Urinary bladder (tissue), 4 donors: ENCODE measurements around the gene FOXP2. TPM values are rescaled to one million over a fixed set of nuclear protein-coding genes. Genes with fewer than 3 reads are reported as not detected.

Source experiments
- DNase-seq: peaks from one replicate; pipeline ENCODE4 v3.0.0-alpha.2; 2015; ENCODE audit errors: extremely low spot score
- H3K27ac ChIP-seq: one replicate; pipeline ENCODE4 v1.5.1; 2013; ENCODE audit warnings: low read depth, mild to moderate bottlenecking, moderate library complexity
- H3K36me3 ChIP-seq: one replicate; pipeline ENCODE4 v1.6.1; 2013; ENCODE audit warnings: mild to moderate bottlenecking, moderate library complexity; ENCODE audit not compliant: insufficient read depth
- H3K4me1 ChIP-seq: one replicate; pipeline ENCODE4 v1.6.1; 2013; ENCODE audit warnings: mild to moderate bottlenecking, moderate library complexity; ENCODE audit not compliant: insufficient read depth
- H3K4me3 ChIP-seq: one replicate; pipeline ENCODE4 v1.5.1; 2013; ENCODE audit warnings: low read depth, low read length
- WGBS: extraction: QIAGEN DNeasy Blood & Tissue Kit; methylation state at CpG from one replicate; pipeline ENCODE4 v1.1.7; 2013; 5-methylcytosine and 5-hydroxymethylcytosine counted together
- polyA plus RNA-seq: library from polyadenylated mRNA; stranded (reverse); fragments of 200-250 nt; gene quantifications from one replicate; pipeline ENCODE4 v1.2.3, GENCODE V29; 2013
- total RNA-seq: library from RNA; depleted of rRNA; stranded (reverse); fragments of >200 nt; gene quantifications from one replicate; pipeline ENCODE4 v1.2.3, GENCODE V29; 2014
- donor health status: healthy with polysubstance abuse.
- donor health status: healthy.

Gene FOXP2
- total and polyA plus RNA-seq, 2 donors, result 13.8 to 85.2 TPM

- no peaks in the 10 kb centered on the region for H3K36me3 ChIP-seq
- no peak overlapping the region for H3K4me3 ChIP-seq
- DNase-seq, result no peak
- no peaks in the 10 kb centered on the region for H3K4me1 ChIP-seq
- H3K27ac ChIP-seq, result no peak overlapping the region
- 87% methylated on average over 2 of the region's 2 CpGs for WGBS
Measured at GRCh38 chr7:114671563-114672123, 257.0 kb downstream of the FOXP2 start.

DNA sequence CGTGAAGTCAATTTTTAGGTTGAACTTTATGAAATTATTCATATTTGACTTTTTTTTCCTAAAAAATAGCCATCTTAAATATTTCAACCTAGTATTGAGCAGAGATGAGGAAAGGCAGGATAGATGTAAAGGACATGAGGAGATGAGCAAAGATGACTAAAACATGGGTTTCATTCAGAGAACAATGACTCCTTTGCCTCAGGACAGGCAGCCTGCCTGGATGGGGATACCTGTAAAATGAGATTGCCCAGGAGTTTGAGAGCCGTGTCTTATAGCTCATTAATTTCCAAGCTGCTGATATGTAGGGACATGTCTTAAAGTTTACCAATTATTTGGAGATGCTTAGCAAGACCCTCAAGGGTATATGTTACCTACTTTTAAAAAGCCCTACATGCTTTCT, 263.5 kb downstream of the FOXP2 start:
- Histone ChIP-seq H3K4me3 (no peak overlapping the region), H3K27ac (no peak overlapping the region), H3K36me3 (no peaks in the 10 kb centered on the region), H3K4me1 (no peaks in the 10 kb centered on the region)
- DNase-seq, result no peak
- WGBS, result 93% methylated on average over 2 of the region's 2 CpGs

- Histone ChIP-seq H3K4me1 (no peaks in the 10 kb centered on the region), H3K36me3 (no peaks in the 10 kb centered on the region), H3K4me3 (no peak overlapping the region), H3K27ac (no peak overlapping the region)
- no peak for DNase-seq
- WGBS, result 87% methylated on average over 4 of the region's 4 CpGs
Measured at GRCh38 chr7:114687238-114687637, 272.6 kb downstream of the FOXP2 start.

- DNase-seq, result no peak
- Histone ChIP-seq H3K4me3 (no peak overlapping the region), H3K27ac (no peak overlapping the region), H3K36me3 (no peaks in the 10 kb centered on the region), H3K4me1 (no peaks in the 10 kb centered on the region)
- WGBS, result 64% methylated on average over 2 of the region's 2 CpGs
Measured at GRCh38 chr7:114688443-114689055, 273.9 kb downstream of the FOXP2 start.

- 77% methylated on average over 3 of the region's 3 CpGs for WGBS
Measured at GRCh38 chr7:114689406-114689805, 274.8 kb downstream of the FOXP2 start.

DNA sequence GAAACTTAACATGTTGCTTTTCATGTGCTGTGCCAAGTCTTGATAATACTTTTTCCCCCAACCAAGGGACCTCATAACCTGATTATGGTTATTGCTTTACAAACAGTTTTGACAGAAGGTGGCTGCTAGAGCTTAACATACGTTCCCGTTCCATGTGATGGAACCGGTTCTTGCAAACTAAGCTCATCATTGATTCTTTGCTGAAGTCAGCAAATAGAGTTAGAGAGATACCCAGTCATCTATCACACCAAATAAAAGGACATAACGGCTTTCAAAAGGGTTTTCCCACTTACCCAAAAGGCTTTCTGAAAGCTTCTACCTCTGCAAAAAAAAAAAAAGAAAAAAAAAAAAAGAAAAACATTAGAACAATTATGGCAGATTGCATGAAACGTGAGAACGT, 277.0 kb downstream of the FOXP2 start:
- H3K4me1 ChIP-seq, result no peaks in the 10 kb centered on the region
- WGBS, result 78% methylated on average over 6 of the region's 6 CpGs
- H3K36me3 ChIP-seq, result no peaks in the 10 kb centered on the region

More at GRCh38 chr7:114689406-114689805, 274.8 kb downstream of the FOXP2 start:
- H3K4me3 ChIP-seq, result no peak overlapping the region
- no peaks in the 10 kb centered on the region for H3K4me1 ChIP-seq
- H3K36me3 ChIP-seq, result no peaks in the 10 kb centered on the region
- H3K27ac ChIP-seq, result no peak overlapping the region
- no peak for DNase-seq

GRCh38 chr7:114695182-114695581, 280.6 kb downstream of the FOXP2 start:
- DNase-seq, result no peak
- no peaks in the 10 kb centered on the region for H3K36me3 ChIP-seq
- no peaks in the 10 kb centered on the region for H3K4me1 ChIP-seq
- H3K27ac ChIP-seq, result no peak overlapping the region
- H3K4me3 ChIP-seq, result no peak overlapping the region
- 95% methylated on average over 4 of the region's 4 CpGs for WGBS

More for the DNA sequence above, 277.0 kb downstream of the FOXP2 start:
- H3K4me3 ChIP-seq, result no peak overlapping the region
- DNase-seq, result no peak
- H3K27ac ChIP-seq, result no peak overlapping the region

- DNase-seq, result no peak
- 92% methylated on average over 3 of the region's 3 CpGs for WGBS
- Histone ChIP-seq H3K36me3 (no peaks in the 10 kb centered on the region), H3K4me1 (no peaks in the 10 kb centered on the region), H3K4me3 (no peak overlapping the region), H3K27ac (no peak overlapping the region)
Measured at GRCh38 chr7:114700247-114700928, 285.8 kb downstream of the FOXP2 start.

GRCh38 chr7:114703677-114704076, 289.1 kb downstream of the FOXP2 start:
- 64% methylated on average over 6 of the region's 6 CpGs for WGBS
- H3K27ac ChIP-seq, result no peak overlapping the region
- no peak overlapping the region for H3K4me3 ChIP-seq
- no peak for DNase-seq
- H3K4me1 ChIP-seq, result no peaks in the 10 kb centered on the region
- no peaks in the 10 kb centered on the region for H3K36me3 ChIP-seq

GRCh38 chr7:114708646-114709045, 294.0 kb downstream of the FOXP2 start:
- 87% methylated on average over 6 of the region's 6 CpGs for WGBS
- no peak overlapping the region for H3K27ac ChIP-seq
- no peak overlapping the region for H3K4me3 ChIP-seq
- no peaks in the 10 kb centered on the region for H3K4me1 ChIP-seq
- DNase-seq, result no peak
- H3K36me3 ChIP-seq, result no peaks in the 10 kb centered on the region

DNA sequence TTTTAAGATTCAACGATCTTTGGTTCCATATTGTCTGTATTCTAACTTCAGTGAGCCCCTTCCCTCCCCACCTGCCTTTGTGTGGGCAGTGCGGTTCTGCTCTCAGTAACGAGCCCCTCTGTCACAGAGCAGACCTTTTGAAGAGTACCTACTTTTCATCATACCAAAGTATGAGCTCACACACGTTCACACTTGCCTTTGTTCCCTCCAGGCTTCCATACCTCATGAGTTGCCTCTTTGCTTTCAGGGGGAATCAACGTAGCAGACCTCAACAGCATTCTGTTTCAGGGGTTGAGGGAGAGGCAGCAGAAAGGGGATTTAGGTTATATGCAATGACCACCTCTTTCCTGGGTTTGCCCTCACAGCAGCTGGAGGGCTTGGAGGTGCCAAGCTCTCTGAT, 295.9 kb downstream of the FOXP2 start:
- no peak overlapping the region for H3K27ac ChIP-seq
- 85% methylated on average over 5 of the region's 5 CpGs for WGBS
- H3K4me3 ChIP-seq, result no peak overlapping the region
- no peak for DNase-seq
- H3K4me1 ChIP-seq, result no peaks in the 10 kb centered on the region
- H3K36me3 ChIP-seq, result no peaks in the 10 kb centered on the region

GRCh38 chr7:114711241-114711640, 296.6 kb downstream of the FOXP2 start:
- Histone ChIP-seq H3K36me3 (no peaks in the 10 kb centered on the region), H3K4me3 (no peak overlapping the region), H3K4me1 (no peaks in the 10 kb centered on the region), H3K27ac (no peak overlapping the region)
- DNase-seq, result no peak
- WGBS, result 69% methylated on average over 4 of the region's 4 CpGs

GRCh38 chr7:114715907-114716306, 301.3 kb downstream of the FOXP2 start:
- no peak overlapping the region for H3K27ac ChIP-seq
- H3K36me3 ChIP-seq, result no peaks in the 10 kb centered on the region
- WGBS, result 53% methylated on average over 3 of the region's 3 CpGs
- H3K4me3 ChIP-seq, result no peak overlapping the region
- H3K4me1 ChIP-seq, result no peaks in the 10 kb centered on the region
- no peak for DNase-seq

DNA sequence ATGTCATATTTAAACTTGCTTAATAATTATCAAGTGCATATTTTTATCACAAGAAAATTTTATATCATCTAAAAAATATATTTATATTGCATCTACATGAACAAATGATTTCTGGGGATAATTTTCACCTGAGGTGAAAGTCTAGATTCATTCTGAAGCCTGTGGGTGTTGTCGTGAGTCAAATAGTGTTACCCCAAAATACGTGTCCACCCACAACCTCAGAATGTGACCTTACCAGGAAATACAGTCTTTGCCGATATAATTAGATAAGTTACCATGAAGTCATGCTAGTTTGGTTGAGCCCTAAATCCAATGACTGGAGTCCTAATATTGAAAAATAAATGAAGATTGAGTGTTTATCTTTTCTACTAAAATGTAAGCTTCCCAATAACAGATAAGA, 304.2 kb downstream of the FOXP2 start:
- H3K4me3 ChIP-seq, result no peak overlapping the region
- DNase-seq, result no peak
- H3K4me1 ChIP-seq, result no peaks in the 10 kb centered on the region
- H3K27ac ChIP-seq, result no peak overlapping the region
- 86% methylated on average over 3 of the region's 3 CpGs for WGBS
- no peaks in the 10 kb centered on the region for H3K36me3 ChIP-seq
